Measurements from ENCODE around the gene TMEM132C.

Gene TMEM132C

DNA sequence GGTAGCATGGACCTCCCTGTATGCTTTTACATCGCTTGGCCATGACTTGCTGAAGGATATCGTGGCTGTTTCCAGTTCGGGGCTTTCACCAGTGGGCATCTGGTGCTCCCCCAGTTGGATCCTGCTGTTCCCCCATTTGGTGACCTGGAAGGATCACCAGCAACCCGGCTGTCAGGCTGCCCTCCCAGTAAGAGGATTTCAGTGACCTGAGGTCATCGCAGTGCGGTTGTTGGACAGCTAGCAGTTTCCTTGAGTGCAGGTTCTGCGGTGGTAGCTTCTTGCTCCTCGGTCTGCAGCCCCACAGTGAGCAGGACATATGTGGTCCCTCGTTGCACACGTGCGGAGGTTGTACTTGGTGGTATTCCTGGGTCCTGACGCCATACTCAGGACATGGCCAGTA is 58.7 kb downstream of the TMEM132C start (continued):
- TF ChIP-seq HOXC10 (CRISPR knock-in tag; IDR thresholded peaks at IDR 0.05) (no peak), ZNF292 (tag by site-specific recombination; IDR thresholded peaks at IDR 0.05; ENCODE audit: borderline replicate concordance, low read depth) (no peak), ZNF544 (tag by site-specific recombination; IDR thresholded peaks at IDR 0.05) (no peak)

- no peaks in the 10 kb centered on the region for H3K9me3 ChIP-seq (ENCODE audit: control insufficient read depth, insufficient read depth, low read depth, low read length)
- ChIA-PET CTCF (no interaction called here), POLR2A (no interaction called here)
- H3K4me1 ChIP-seq (ENCODE audit: control insufficient read depth, insufficient read depth, low read length) = no peaks in the 10 kb centered on the region
- no peaks in the 10 kb centered on the region for H3K36me3 ChIP-seq (ENCODE audit: control insufficient read depth in 2 of 2, insufficient read depth in 1 of 2, low read length in 2 of 2)
- no peak overlapping the region for H3K4me3 ChIP-seq (ENCODE audit: low read depth, low read length)
- H3K27ac ChIP-seq (ENCODE audit: extremely low read depth, low read depth, low read length) = no peak overlapping the region
- TF ChIP-seq ZNF571 (tag by site-specific recombination; IDR thresholded peaks at IDR 0.05) (no peak), ZNF558 (tag by site-specific recombination; IDR thresholded peaks at IDR 0.05) (no peak), OSR2 (tag by site-specific recombination; IDR thresholded peaks at IDR 0.05) (no peak), ZNF248 (tag by site-specific recombination; IDR thresholded peaks at IDR 0.05) (no peak), ZNF664 (tag by site-specific recombination; IDR thresholded peaks at IDR 0.05) (no peak), ZNF521 (tag by site-specific recombination; IDR thresholded peaks at IDR 0.05) (no peak), KLF7 (tag by site-specific recombination; IDR thresholded peaks at IDR 0.05; ENCODE audit: borderline replicate concordance) (no peak), ZSCAN23 (tag by site-specific recombination; IDR thresholded peaks at IDR 0.05) (no peak), HOXA7 (CRISPR knock-in tag; IDR thresholded peaks at IDR 0.05; ENCODE audit: borderline replicate concordance) (no peak), ZSCAN16 (tag by site-specific recombination; IDR thresholded peaks at IDR 0.05) (no peak), ZNF701 (tag by site-specific recombination; IDR thresholded peaks at IDR 0.05) (no peak), ZNF423 (tag by site-specific recombination; IDR thresholded peaks at IDR 0.05) (no peak), ZFP37 (tag by site-specific recombination; IDR thresholded peaks at IDR 0.05) (no peak), ZNF561 (tag by site-specific recombination; IDR thresholded peaks at IDR 0.05; ENCODE audit: borderline replicate concordance) (no peak), HIC1 (tag by site-specific recombination; IDR thresholded peaks at IDR 0.05) (no peak), KLF1 (tag by site-specific recombination; IDR thresholded peaks at IDR 0.05) (no peak), ZBTB21 (tag by site-specific recombination; IDR thresholded peaks at IDR 0.05) (no peak)
- TF ChIP-seq, protein P1, sequence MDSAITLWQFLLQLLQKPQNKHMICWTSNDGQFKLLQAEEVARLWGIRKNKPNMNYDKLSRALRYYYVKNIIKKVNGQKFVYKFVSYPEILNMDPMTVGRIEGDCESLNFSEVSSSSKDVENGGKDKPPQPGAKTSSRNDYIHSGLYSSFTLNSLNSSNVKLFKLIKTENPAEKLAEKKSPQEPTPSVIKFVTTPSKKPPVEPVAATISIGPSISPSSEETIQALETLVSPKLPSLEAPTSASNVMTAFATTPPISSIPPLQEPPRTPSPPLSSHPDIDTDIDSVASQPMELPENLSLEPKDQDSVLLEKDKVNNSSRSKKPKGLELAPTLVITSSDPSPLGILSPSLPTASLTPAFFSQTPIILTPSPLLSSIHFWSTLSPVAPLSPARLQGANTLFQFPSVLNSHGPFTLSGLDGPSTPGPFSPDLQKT (IDR thresholded peaks at IDR 0.05; ENCODE audit: borderline replicate concordance, low read depth, low read length) = no peak
- TF ChIP-seq, protein P2, sequence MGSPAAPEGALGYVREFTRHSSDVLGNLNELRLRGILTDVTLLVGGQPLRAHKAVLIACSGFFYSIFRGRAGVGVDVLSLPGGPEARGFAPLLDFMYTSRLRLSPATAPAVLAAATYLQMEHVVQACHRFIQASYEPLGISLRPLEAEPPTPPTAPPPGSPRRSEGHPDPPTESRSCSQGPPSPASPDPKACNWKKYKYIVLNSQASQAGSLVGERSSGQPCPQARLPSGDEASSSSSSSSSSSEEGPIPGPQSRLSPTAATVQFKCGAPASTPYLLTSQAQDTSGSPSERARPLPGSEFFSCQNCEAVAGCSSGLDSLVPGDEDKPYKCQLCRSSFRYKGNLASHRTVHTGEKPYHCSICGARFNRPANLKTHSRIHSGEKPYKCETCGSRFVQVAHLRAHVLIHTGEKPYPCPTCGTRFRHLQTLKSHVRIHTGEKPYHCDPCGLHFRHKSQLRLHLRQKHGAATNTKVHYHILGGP (tag by site-specific recombination; IDR thresholded peaks at IDR 0.05) = no peak
Measured at GRCh38 chr12:128326406-128326805, 59.4 kb downstream of the TMEM132C start.

DNA sequence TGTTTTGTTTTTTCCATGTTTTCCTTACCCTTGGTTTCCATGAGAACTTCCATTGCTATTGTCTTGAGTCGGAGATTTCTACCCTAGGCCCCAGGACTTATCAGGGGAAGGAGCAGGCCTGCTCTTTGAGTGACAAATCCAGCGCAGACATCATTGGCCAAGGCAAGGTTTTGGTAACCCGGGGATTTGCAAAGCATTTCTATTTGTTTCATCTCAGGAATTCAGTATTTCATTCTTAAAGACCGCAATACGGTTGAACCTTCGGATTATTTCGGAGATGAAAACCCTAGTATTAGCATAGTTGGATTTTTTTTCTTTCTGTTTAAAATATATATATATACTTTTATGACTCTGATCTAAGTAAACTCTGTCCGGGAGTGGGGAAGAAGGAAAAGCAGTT is 62.0 kb downstream of the TMEM132C start:
- CTCF ChIA-PET = no interaction called here
- Histone ChIP-seq H3K27ac (ENCODE audit: extremely low read depth, low read depth, low read length) (no peak overlapping the region), H3K4me1 (ENCODE audit: control insufficient read depth, insufficient read depth, low read length) (no peaks in the 10 kb centered on the region), H3K36me3 (ENCODE audit: control insufficient read depth in 2 of 2, insufficient read depth in 1 of 2, low read length in 2 of 2) (no peaks in the 10 kb centered on the region), H3K9me3 (ENCODE audit: control insufficient read depth, insufficient read depth, low read depth, low read length) (no peaks in the 10 kb centered on the region), H3K4me3 (ENCODE audit: low read depth, low read length) (no peak overlapping the region)
- POLR2A ChIA-PET = no interaction called here
- TF ChIP-seq, protein P2 (tag by site-specific recombination; IDR thresholded peaks at IDR 0.05) = no peak
- TF ChIP-seq ZNF274 (IDR thresholded peaks at IDR 0.05; ENCODE audit: low read length) (no peak), ZNF274 (tag by site-specific recombination; IDR thresholded peaks at IDR 0.05; ENCODE audit: borderline replicate concordance) (no peak), ZSCAN4 (tag by site-specific recombination; IDR thresholded peaks at IDR 0.05) (no peak), FEZF1 (tag by site-specific recombination; IDR thresholded peaks at IDR 0.05) (no peak), ZNF777 (tag by site-specific recombination; IDR thresholded peaks at IDR 0.05; ENCODE audit: borderline replicate concordance) (no peak)

All from HEK293 (cell line).